ENCODE data around the gene FRS3.

DNA sequence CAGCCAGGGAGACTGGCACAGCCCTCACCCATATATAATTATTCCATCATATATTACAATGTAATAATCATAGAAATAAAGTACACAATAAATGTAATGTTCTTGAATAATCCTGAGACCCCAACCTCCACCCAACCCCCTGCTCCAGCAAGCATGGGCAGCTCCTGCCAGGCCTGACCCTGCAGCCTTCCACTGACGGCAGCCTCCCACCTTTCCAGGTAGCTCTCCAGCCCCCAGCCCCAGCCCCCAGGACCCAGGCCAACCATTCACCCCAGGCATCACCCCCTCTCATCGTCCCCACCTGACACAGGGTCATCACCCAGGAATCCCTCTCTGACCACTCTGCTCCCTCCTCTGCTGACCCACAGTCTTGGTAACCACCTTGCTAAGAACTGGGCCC, 58.9 kb downstream of the FRS3 start:
- TF ChIP-seq, protein P1, sequence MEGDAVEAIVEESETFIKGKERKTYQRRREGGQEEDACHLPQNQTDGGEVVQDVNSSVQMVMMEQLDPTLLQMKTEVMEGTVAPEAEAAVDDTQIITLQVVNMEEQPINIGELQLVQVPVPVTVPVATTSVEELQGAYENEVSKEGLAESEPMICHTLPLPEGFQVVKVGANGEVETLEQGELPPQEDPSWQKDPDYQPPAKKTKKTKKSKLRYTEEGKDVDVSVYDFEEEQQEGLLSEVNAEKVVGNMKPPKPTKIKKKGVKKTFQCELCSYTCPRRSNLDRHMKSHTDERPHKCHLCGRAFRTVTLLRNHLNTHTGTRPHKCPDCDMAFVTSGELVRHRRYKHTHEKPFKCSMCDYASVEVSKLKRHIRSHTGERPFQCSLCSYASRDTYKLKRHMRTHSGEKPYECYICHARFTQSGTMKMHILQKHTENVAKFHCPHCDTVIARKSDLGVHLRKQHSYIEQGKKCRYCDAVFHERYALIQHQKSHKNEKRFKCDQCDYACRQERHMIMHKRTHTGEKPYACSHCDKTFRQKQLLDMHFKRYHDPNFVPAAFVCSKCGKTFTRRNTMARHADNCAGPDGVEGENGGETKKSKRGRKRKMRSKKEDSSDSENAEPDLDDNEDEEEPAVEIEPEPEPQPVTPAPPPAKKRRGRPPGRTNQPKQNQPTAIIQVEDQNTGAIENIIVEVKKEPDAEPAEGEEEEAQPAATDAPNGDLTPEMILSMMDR (IDR thresholded peaks at IDR 0.05): no peak
- TF ChIP-seq POLR2A (IDR thresholded peaks at IDR 0.05): no peak
- TF ChIP-seq EP300 (IDR thresholded peaks at IDR 0.05): no peak
